Adipocyte (in vitro differentiated cells): ENCODE measurements around the gene RGS6.

Experiments
- DNase-seq: peaks from one replicate; pipeline ENCODE4 v3.0.0-alpha.2; 2015; ENCODE audit warnings: low read depth
- H3K27me3 ChIP-seq: replicated peaks from 2 replicates; pipeline ENCODE4 v1.7.0; 2013; ENCODE audit warnings: mild to moderate bottlenecking, low read length, moderate library complexity; ENCODE audit not compliant: control insufficient read depth, insufficient read depth
- H3K36me3 ChIP-seq: 2 replicates; pipeline ENCODE4 v1.7.0; 2013; ENCODE audit warnings: low read length, mild to moderate bottlenecking, moderate library complexity; ENCODE audit not compliant: control insufficient read depth, insufficient read depth, severe bottlenecking
- H3K4me1 ChIP-seq: 2 replicates; pipeline ENCODE4 v1.7.0; 2013; ENCODE audit warnings: mild to moderate bottlenecking, low read length, moderate library complexity; ENCODE audit not compliant: control insufficient read depth, insufficient read depth
- H3K4me3 ChIP-seq: 2 replicates; pipeline ENCODE4 v1.7.0; 2013; ENCODE audit warnings: mild to moderate bottlenecking, low read length, moderate library complexity
- H3K9ac ChIP-seq: 2 replicates; pipeline ENCODE4 v1.7.0; 2013; ENCODE audit warnings: mild to moderate bottlenecking, low read length, moderate library complexity
- H3K9me3 ChIP-seq: 2 replicates; pipeline ENCODE4 v1.7.0; 2013; ENCODE audit warnings: mild to moderate bottlenecking, low read length, moderate library complexity; ENCODE audit not compliant: control insufficient read depth

Gene RGS6

DNA sequence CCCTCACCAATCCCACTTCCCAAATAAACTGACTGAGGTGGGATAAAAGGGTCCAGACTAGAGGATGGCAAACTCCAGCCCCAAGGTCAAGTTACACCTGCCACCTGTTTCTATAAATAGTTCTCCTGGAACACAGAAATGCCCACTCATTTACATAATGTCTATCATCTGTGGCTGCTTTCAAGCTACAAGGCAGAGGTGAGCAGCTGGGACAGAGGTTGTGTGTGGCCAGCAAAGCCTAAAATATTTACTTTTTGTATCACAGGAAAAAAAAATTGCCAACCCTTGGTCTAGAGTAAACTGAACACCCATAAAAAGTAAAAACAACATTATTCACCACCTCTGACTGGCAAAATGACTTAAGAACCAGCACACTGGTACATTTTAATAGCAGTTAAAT, 269.4 kb downstream of the RGS6 start:
- Histone ChIP-seq H3K4me1 (no peaks in the 10 kb centered on the region), H3K36me3 (no peaks in the 10 kb centered on the region), H3K4me3 (no peak overlapping the region), H3K9me3 (no peaks in the 10 kb centered on the region), H3K27me3 (no peaks in the 10 kb centered on the region), H3K9ac (no peak overlapping the region)
- DNase-seq = no peak

DNA sequence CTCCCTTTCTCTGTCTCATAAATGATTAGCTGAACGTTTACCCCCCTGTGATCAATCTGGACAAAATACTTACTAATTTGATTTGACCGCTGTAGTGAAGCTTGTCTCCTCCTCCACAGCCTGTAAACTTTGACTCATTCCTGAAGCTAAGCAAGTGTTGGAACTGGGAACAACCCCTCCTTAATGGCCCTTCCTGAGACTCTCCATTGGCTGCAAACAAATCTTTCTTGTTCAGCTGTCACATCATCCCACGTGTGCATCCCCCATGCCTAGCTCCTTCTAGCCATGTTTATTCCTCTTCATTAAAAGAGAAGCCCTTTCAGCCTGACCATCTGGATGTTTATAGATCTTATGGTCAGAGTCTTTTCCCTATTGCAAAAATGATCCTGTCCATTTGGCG, 281.2 kb downstream of the RGS6 start:
- DNase-seq = no peak
- Histone ChIP-seq H3K9me3 (peaks cover 2% of the 10 kb centered on the region), H3K4me3 (no peak overlapping the region), H3K4me1 (no peaks in the 10 kb centered on the region), H3K36me3 (no peaks in the 10 kb centered on the region), H3K9ac (no peak overlapping the region), H3K27me3 (no peaks in the 10 kb centered on the region)

DNA sequence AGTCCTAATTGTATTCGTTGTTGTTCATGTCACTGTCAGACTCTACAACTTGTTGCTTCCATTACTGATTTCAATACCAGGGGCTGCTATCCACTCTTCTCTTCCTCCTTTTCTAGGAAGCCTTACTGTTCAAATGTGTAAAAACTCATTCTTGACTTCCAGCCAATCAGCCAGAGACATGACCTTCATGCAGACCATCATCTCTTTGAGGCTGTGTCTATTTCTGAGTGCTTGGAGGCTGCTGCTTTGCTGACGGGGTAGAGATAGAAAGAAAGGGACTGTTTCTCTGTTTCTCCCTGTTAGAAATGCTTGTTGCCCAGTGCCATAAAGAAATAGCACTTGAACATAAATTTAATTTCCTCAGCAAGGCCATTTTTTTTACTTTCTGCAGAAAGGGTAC, 282.9 kb downstream of the RGS6 start:
- Histone ChIP-seq H3K4me1 (no peaks in the 10 kb centered on the region), H3K9ac (no peak overlapping the region), H3K27me3 (no peaks in the 10 kb centered on the region), H3K36me3 (no peaks in the 10 kb centered on the region), H3K4me3 (no peak overlapping the region), H3K9me3 (peaks cover 6% of the 10 kb centered on the region)
- DNase-seq = no peak

GRCh38 chr14:72217135-72217534, 284.9 kb downstream of the RGS6 start:
- no peak for DNase-seq
- H3K27me3 ChIP-seq = no peaks in the 10 kb centered on the region
- no peaks in the 10 kb centered on the region for H3K4me1 ChIP-seq
- H3K36me3 ChIP-seq = no peaks in the 10 kb centered on the region
- no peak overlapping the region for H3K4me3 ChIP-seq
- H3K9ac ChIP-seq = no peak overlapping the region
- peaks cover 17% of the 10 kb centered on the region for H3K9me3 ChIP-seq

DNA sequence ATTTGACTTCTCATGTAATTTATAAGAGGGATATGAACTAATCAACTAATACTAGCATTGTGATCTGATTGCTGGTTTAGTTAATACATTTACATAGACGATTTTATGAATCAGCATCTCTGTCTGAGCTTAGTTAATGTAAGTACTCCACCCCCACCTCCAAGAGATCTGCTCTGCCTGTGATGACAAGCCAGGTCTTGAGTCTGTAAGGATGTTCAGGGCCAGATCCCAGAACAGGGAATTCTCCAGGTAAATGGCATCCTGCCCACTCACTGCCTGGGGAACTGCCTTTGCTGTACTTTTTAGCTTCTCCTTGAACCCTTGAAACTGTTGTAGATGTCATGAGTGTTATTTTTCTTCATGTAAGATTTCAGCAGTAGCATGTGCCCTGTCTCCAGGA, 289.8 kb downstream of the RGS6 start:
- Histone ChIP-seq H3K9ac (no peak overlapping the region), H3K4me1 (no peaks in the 10 kb centered on the region), H3K4me3 (no peak overlapping the region), H3K36me3 (no peaks in the 10 kb centered on the region), H3K27me3 (no peaks in the 10 kb centered on the region), H3K9me3 (peaks cover 17% of the 10 kb centered on the region)
- DNase-seq = no peak

DNA sequence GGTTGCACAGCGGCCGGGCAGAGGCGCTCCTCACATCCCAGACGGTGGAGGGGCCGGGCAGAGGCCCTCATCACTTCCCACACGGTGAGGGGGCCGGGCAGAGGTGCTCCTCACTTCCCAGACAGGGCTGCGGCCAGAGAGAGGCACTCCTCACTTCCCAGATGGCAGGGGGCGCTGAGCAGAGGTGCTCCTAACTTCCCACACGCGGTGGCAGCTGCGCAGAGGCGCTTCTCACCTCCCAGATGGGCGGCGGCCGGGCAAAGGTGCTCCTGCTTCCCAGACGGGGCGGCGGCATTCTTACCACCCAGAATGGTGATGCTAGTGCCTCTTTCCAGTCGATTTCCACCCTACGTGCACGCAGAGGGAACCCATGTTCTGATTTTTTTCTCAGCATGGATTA, 304.4 kb downstream of the RGS6 start:
- DNase-seq = no peak

GRCh38 chr14:72237722-72238666, 305.8 kb downstream of the RGS6 start:
- H3K4me3 ChIP-seq = no peak overlapping the region

More for the DNA sequence above, 304.4 kb downstream of the RGS6 start:
- no peak overlapping the region for H3K4me3 ChIP-seq
- H3K36me3 ChIP-seq = no peaks in the 10 kb centered on the region
- no peaks in the 10 kb centered on the region for H3K27me3 ChIP-seq
- no peaks in the 10 kb centered on the region for H3K4me1 ChIP-seq
- no peak overlapping the region for H3K9ac ChIP-seq
- H3K9me3 ChIP-seq = no peaks in the 10 kb centered on the region

GRCh38 chr14:72243309-72244293, 311.4 kb downstream of the RGS6 start:
- no peak for DNase-seq
- Histone ChIP-seq H3K27me3 (no peaks in the 10 kb centered on the region), H3K9ac (no peak overlapping the region), H3K4me3 (no peak overlapping the region), H3K4me1 (no peaks in the 10 kb centered on the region), H3K36me3 (no peaks in the 10 kb centered on the region), H3K9me3 (no peaks in the 10 kb centered on the region)

More at GRCh38 chr14:72237722-72238666, 305.8 kb downstream of the RGS6 start:
- Histone ChIP-seq H3K4me1 (no peaks in the 10 kb centered on the region), H3K36me3 (no peaks in the 10 kb centered on the region), H3K9ac (no peak overlapping the region), H3K9me3 (no peaks in the 10 kb centered on the region), H3K27me3 (no peaks in the 10 kb centered on the region)
- no peak for DNase-seq

DNA sequence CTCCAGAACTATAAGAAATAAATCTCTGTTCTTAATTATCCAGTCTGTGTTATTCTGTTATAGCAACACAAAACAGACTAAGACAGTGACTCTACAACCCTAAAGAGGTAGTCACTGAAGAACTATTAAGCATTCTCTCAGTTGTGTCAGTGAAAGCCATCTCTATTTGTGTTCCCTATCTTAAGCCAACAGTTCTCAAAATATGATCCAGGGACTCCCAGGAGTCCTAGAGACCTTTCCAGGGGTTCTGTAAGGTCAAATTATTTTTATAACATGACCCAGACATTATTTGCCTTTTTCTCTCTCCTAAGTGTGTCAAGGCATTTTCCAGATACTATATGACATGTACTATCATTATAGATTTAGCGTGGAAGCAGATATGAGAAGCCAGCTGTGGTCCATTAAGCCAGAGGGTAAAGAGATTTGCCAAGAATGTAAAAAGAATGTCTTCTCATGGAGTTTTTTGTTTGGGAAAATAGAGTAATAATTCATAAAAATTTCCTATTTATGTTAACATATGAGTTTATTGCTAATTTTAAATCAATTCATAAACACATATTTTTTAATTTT, 315.8 kb downstream of the RGS6 start:
- Histone ChIP-seq H3K9ac (no peak overlapping the region), H3K36me3 (no peaks in the 10 kb centered on the region), H3K9me3 (no peaks in the 10 kb centered on the region), H3K27me3 (no peaks in the 10 kb centered on the region), H3K4me3 (no peak overlapping the region), H3K4me1 (no peaks in the 10 kb centered on the region)
- no peak for DNase-seq

GRCh38 chr14:72253503-72253902, 321.3 kb downstream of the RGS6 start:
- Histone ChIP-seq H3K27me3 (no peaks in the 10 kb centered on the region), H3K9ac (no peak overlapping the region), H3K4me3 (no peak overlapping the region), H3K36me3 (no peaks in the 10 kb centered on the region), H3K4me1 (no peaks in the 10 kb centered on the region), H3K9me3 (peaks cover 6% of the 10 kb centered on the region)
- no peak for DNase-seq
